Cardiac septum (tissue), 1 donor: Measurements from ENCODE around the gene DAPK1. TPM values are rescaled to one million over a fixed set of nuclear protein-coding genes. Genes with fewer than 3 reads are reported as not detected.
A peak's percentile ranks its signal among the peaks of the same experiment; 100 is the strongest.

Source experiments
- DNase-seq: peaks from one replicate; pipeline ENCODE4 v3.0.0-alpha.2; 2020; ENCODE audit warnings: low spot score
- intact Hi-C: fragments of 100-400 bp; cut with DNase I; formaldehyde crosslinking; loops from one replicate; pipeline ENCODE4 v1.14.0; 2022
- total RNA-seq: library from RNA; stranded (reverse); fragmentation: NEBNext Ultra II Directional; extraction: Animal tissue kit (Norgen Biotek cat#: 25700); gene quantifications from one replicate; pipeline ENCODE4 v1.2.1, GENCODE V29; 2021
- donor health status: DM: no; HTN: no; CAD: no.

DAPK1 gene
- total RNA-seq, 1 donor from 2014 or later, result 2.9 TPM

DNA sequence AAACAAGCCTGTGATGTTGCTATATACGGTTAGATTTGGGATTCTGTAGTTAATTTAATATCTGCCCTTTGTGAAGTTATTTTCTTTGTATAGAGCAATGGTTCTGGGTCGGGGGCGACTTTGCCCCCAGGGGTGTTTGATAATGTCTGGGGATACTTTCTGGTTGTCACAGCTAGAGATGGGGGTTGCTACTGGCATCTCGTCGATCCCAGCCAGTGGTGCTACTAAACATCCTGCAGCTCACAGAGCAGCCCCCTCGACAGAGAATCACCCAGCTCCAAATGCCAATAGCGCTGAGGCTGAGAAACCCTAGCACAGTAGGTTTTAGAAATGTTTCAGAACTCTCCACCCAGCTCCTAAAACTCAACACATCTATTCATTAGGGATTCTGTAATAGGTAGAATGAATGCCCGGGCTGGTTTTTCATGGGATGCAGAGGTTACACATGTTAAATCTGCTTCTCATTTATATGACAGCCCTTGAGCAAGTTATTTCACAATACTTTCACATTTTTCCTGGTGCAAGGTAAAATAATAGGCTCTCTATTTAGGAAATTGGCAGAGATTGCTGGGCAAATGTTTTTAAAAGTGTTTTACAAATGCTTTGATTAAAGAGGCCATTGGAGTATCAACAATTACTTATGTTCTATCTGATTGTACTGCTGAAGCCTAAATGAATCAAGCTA is 153.1 kb downstream of the DAPK1 start:
- intact Hi-C loops, result no loop called here
- no peak for DNase-seq

DNA sequence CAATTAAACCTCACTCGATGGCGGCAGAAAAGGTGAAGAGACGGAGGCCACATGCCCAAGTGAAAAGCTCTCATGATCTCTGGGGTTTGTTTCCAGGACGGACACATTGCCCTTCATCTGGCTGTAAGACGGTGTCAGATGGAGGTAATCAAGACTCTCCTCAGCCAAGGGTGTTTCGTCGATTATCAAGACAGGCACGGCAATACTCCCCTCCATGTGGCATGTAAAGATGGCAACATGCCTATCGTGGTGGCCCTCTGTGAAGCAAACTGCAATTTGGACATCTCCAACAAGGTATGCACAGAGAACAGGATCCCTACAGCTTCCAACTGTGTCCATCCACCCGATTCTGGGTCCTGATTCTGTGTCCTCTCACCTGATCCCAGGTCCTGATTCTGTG is 153.8 kb downstream of the DAPK1 start:
- DNase-seq, result no peak
- intact Hi-C loops, result no loop called here

GRCh38 chr9:87653941-87654340 is 156.3 kb downstream of the DAPK1 start:
- no peak for DNase-seq
- intact Hi-C loops, result no loop called here

DNA sequence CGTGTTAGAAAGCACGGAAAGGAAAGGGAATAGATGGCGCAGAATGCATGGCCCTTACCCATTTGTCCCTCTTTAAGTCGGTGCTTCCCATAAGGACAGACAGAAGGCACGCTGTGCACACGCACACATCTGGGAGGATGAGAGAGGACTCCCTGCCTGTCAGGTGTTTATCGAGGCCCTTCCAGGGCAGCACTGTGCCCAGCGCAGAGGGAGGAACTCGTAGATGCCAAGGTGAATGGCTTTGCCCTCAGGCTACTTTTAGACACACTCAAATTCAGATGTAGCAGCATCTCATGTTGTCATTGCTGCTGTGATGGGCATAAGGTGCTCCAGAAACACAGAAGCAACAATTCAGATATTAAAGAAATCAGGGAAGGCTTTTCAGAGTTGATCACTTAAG is 158.1 kb downstream of the DAPK1 start:
- intact Hi-C loops, result loop anchor here (2.0 kb wide), 1 partner anchor 321 kb away; no protein-coding TSS in a partner anchor

DNA sequence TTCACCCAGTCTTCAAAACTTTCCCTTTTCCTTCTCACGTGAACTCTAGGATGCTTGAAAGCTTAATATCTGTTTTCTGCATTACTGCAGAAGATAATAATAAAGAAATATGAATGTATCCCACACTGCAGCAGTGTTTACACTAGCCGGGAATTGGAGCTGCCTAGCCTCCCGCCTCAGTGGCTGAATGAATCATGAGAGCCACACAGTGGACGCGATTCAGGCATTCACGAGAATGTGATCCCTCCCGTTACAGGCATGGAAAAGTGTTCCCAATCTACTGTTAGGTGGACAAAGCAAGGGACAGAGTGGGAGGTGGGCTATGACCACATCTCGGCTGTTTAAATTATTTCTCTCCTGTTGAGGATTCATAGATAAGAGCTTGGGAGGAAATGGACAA is 158.8 kb downstream of the DAPK1 start:
- intact Hi-C loops, result loop anchor here (2.0 kb wide), 1 partner anchor 322 kb away; no protein-coding TSS in a partner anchor
- DNase-seq, result no peak

More for the DNA sequence above, 158.1 kb downstream of the DAPK1 start:
- DNase-seq, result no peak

DNA sequence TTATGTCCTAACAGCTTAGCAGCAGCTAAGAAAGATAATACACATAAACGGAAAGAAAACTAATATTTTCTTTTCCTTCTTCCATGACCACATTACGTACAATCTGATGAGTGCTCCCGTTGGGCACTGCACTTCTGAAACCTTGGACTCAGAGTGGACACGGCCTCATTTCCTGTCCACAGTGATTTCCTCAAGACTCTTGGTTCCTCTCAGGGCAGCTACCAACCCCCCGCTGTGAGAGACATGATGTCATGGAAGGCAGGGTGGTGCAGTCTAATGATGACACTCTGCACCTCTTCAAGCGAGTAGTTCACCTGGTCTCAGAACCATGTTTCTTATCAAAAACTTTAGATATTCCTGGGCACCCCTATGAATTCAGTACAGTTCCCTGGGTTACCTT is 159.5 kb downstream of the DAPK1 start:
- DNase-seq, result no peak
- intact Hi-C loops, result loop anchor here (2.0 kb wide), 1 partner anchor 322 kb away; no protein-coding TSS in a partner anchor

- intact Hi-C loops, result loop anchor here (2.0 kb wide), 1 partner anchor 323 kb away; no protein-coding TSS in a partner anchor
- no peak for DNase-seq
These were observed 160.2 kb downstream of the DAPK1 start for GRCh38 chr9:87657893-87658292.

DNA sequence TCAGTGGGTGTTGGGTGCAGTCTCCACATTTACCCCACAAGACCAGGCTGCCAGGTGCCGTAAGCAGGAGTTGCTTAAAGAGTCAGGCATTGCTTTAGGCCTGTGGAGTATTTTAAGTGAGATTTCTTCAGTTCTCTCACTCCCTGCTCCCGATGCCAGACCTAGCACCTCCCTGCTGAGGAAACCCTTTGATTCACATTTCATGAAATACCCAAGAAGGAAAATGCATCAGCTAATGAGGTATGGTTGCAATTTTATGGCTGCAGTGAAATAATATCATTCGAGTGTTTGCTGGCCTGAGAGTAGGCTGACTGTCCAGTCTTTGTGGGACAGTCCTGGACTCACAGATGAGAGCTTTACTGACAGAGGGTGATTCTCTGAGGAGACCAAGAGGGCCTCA is 160.8 kb downstream of the DAPK1 start:
- intact Hi-C loops, result no loop called here
- no peak for DNase-seq

DNA sequence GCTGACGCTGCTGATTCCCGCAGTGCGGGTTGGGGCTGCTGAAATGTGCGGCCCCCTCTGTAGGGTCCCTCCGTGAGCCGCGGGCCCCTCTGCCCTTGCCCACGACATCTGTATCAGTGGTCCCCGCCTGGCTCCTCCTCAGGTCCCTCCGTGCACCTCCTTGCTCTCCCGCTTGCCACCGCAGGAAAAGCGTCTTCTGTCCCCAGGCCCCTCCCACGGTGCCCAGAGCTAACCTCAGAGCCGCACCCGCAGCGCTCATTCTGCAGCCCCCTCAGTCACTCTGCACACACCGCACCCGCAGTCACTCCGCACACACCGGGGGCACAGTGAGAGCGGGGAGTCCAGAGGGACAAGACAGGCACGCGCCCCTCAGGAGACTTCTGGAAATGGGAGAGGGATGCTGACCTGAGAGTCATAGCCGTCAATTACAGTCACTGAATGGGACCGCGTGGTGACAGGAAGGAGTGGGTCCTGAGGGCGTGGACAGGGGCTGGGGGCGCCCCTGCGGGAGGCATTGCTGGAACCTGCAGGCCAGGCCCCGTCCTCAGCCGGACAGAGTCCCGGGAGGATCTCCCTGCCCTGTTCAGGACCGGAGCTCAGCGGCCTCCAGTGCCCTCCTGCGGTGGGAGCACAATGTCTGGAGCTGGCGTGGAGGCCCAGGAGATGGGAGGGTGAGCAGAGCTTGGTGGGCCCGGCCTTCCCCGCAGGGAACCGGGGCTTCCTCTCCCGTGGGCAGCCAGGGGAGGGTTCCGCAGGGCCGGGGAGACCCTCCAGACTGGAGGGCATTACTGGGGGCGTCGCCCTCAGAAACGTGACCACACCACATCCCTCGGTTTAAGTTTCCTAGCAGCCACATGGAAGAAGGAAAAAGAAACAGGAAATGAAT is 162.1 kb downstream of the DAPK1 start:
- peak; percentile 68 for DNase-seq
- intact Hi-C loops, result no loop called here

- intact Hi-C loops, result no loop called here
- no peak for DNase-seq
These were observed 163.6 kb downstream of the DAPK1 start for GRCh38 chr9:87661241-87661640.

DNA sequence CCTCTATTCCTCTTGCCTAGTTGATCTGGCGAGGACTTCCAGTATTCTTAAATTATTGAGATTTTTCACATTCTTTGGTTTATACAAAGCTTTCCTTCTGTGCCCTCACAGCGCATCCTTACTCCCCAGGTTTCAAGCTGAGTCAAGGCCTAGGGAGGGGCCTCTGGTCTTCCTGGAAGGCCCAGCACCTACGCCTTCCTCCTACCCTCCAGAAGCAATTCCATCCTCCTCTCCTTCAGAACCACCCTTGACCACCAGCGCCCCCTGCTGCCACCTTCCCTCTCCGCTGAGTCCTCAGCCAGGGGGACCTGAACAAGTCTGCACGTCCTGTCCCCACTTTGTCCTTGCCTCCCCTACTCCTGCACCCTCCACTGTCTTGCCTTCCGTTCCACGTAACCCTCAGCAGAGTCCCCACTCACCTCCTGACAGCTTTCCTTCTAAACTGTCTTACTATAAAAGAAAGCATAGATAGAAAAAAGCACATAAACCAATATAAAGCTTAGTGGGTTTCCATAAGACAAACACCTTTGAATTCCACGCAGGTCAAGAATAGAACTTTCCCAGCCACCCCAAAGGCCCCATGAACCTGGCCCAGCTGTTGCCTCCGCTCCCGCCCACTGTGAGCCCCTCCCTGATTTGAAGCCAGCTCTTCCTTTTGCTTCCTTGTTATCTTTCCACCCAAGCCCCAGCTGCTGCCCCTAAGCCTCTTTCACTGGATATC is 165.3 kb downstream of the DAPK1 start:
- intact Hi-C loops, result loop anchor here (1.0 kb wide), 1 partner anchor 326 kb away; no protein-coding TSS in a partner anchor
- DNase-seq, result peak; percentile 86

- intact Hi-C loops, result loop anchor here (1.0 kb wide), 1 partner anchor 326 kb away; no protein-coding TSS in a partner anchor
- DNase-seq, result no peak
These were observed 165.9 kb downstream of the DAPK1 start for GRCh38 chr9:87663556-87663955.

- intact Hi-C loops, result no loop called here
- no peak for DNase-seq
These were observed 166.7 kb downstream of the DAPK1 start for GRCh38 chr9:87664153-87665060.

DNA sequence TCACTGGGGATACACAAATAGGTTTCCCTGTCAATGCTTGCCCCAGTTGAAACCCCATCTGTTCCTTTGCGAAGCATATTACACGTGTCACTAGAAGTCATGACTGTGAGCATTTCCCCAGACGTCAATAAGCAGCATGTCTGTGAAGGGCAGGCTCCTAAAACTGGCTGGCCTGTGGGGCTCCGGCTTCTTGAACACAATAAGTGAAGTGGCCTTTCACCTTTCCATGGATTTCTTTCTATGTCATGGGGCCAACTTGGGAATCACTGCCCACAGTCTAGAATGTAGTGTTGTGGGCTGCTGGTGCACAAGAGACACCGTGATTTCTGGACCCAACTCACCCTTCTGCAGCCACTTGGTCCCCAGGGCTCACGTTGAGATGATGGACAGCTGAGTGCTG is 167.8 kb downstream of the DAPK1 start:
- DNase-seq, result no peak
- intact Hi-C loops, result no loop called here

DNA sequence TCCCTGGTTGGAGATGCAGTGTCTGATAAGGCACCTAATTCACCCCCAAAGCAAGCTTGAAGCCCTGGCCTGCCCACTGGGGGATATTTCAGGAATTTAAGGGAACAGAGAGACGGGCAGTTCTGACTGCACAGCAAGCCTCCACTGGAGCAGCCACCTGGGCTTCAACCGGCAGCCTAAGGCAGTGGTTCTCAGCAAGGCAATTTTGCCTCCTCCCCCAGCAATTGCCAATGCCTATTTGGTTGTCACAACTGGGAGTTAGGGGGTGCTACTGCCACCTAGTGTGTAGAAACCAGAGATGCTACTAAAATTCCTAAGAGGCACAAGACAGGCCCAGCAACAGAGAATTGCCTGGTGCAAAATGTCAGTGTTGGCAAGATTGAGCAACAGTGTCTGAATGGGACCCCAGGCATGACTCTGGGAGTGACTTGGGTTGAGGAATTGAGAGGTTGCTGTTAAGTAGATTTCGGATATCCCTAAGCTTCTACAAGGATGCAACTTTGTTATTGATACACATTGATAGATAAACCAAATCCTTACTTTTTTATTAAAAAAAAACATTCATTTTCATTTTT is 169.6 kb downstream of the DAPK1 start:
- intact Hi-C loops, result no loop called here
- no peak for DNase-seq

- no peak for DNase-seq
- intact Hi-C loops, result no loop called here
These were observed 170.6 kb downstream of the DAPK1 start for GRCh38 chr9:87668222-87668621.

GRCh38 chr9:87668722-87669121 is 171.1 kb downstream of the DAPK1 start:
- intact Hi-C loops, result no loop called here
- DNase-seq, result no peak

DNA sequence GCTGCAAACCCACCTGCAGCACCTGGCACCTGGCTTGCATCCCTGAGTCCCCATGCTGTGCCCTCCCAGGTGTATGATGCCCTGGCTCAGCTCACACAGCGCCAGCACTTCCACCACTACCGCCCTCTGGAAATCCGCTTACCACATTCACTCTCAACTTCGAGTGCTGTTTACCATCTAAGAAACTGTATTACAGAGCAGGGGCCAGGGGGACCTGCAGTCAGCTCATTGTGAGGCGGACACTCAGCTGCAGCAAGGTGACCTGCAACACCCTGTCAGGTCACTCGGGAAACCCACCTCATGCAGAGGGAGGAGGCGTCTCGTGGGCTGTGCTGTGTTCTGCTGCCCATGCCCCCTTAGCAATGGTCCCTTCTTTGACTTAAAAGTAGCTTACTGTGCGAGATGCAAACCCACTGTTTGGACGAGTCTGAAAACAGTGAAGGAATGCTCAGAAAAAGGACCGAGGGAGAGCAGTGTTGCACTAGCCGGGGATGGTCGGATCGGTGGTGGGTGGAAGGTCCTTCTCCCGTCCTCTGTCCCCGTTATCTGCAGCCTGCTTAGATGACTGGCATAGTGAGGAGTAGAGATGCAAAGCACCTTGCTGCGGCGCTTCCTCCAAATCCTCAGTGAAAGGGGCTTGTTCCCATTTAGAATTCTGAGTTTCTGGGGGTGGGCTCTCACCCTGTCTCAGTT is 173.1 kb downstream of the DAPK1 start:
- no peak for DNase-seq
- intact Hi-C loops, result no loop called here
